ENCODE measurements around the gene DNAJC17.

Gene DNAJC17

GRCh38 chr15:40854161-40854560, 46.9 kb upstream of the DNAJC17 start:
- no peak overlapping the region for H3K4me3 ChIP-seq (ENCODE audit: insufficient read depth, low read length, poor library complexity, severe bottlenecking)
- no peaks in the 10 kb centered on the region for H3F3A ChIP-seq (ENCODE audit: insufficient read depth)
- no peak overlapping the region for H3K4me2 ChIP-seq (ENCODE audit: low read depth, low read length, poor library complexity, severe bottlenecking)
- no peaks in the 10 kb centered on the region for H3K9me2 ChIP-seq (replicated peaks; ENCODE audit: insufficient read depth, low read length)
- H2AFZ ChIP-seq (ENCODE audit: low read depth, low read length, severe bottlenecking) = no peak overlapping the region
- H3K36me3 ChIP-seq (ENCODE audit: low read length) = no peaks in the 10 kb centered on the region
- H4K20me1 ChIP-seq (ENCODE audit: low read depth, low read length) = no peaks in the 10 kb centered on the region
- H3K27ac ChIP-seq (ENCODE audit: low read depth, low read length) = no peak overlapping the region
- no peaks in the 10 kb centered on the region for H3K79me2 ChIP-seq (ENCODE audit: insufficient read depth, low read length)
- H3K9me3 ChIP-seq (ENCODE audit: insufficient read depth, low read length) = no peaks in the 10 kb centered on the region
- H3K27me3 ChIP-seq (ENCODE audit: low read length) = no peaks in the 10 kb centered on the region
- TF ChIP-seq CTCF (IDR thresholded peaks at IDR 0.05; ENCODE audit: insufficient read depth, low read length, poor library complexity, severe bottlenecking) (no peak), EZH2phosphoT487 (conservative IDR thresholded peaks at IDR 0.05; ENCODE audit: low read length) (no peak)
- H3K9ac ChIP-seq (ENCODE audit: low read length) = no peak overlapping the region

- no peak overlapping the region for H2AFZ ChIP-seq (ENCODE audit: low read depth, low read length, severe bottlenecking)
- no peak overlapping the region for H3K4me3 ChIP-seq (ENCODE audit: insufficient read depth, low read length, poor library complexity, severe bottlenecking)
- no peak overlapping the region for H3K27ac ChIP-seq (ENCODE audit: low read depth, low read length)
- H3K9me3 ChIP-seq (ENCODE audit: insufficient read depth, low read length) = no peaks in the 10 kb centered on the region
- H3K27me3 ChIP-seq (ENCODE audit: low read length) = no peaks in the 10 kb centered on the region
- H3K36me3 ChIP-seq (ENCODE audit: low read length) = no peaks in the 10 kb centered on the region
- H3K4me2 ChIP-seq (ENCODE audit: low read depth, low read length, poor library complexity, severe bottlenecking) = no peak overlapping the region
- TF ChIP-seq EZH2phosphoT487 (conservative IDR thresholded peaks at IDR 0.05; ENCODE audit: low read length) (no peak), CTCF (IDR thresholded peaks at IDR 0.05; ENCODE audit: insufficient read depth, low read length, poor library complexity, severe bottlenecking) (no peak)
- no peaks in the 10 kb centered on the region for H3K9me2 ChIP-seq (replicated peaks; ENCODE audit: insufficient read depth, low read length)
- H3K9ac ChIP-seq (ENCODE audit: low read length) = no peak overlapping the region
- no peaks in the 10 kb centered on the region for H3K79me2 ChIP-seq (ENCODE audit: insufficient read depth, low read length)
- no peaks in the 10 kb centered on the region for H3F3A ChIP-seq (ENCODE audit: insufficient read depth)
- H4K20me1 ChIP-seq (ENCODE audit: low read depth, low read length) = no peaks in the 10 kb centered on the region
Observed at GRCh38 chr15:40853241-40853890, 46.1 kb upstream of the DNAJC17 start.

- H2AFZ ChIP-seq (ENCODE audit: low read depth, low read length, severe bottlenecking) = no peak overlapping the region
- no peaks in the 10 kb centered on the region for H3K27me3 ChIP-seq (ENCODE audit: low read length)
- no peaks in the 10 kb centered on the region for H3K9me2 ChIP-seq (replicated peaks; ENCODE audit: insufficient read depth, low read length)
- TF ChIP-seq EZH2phosphoT487 (conservative IDR thresholded peaks at IDR 0.05; ENCODE audit: low read length) = no peak
- no peak overlapping the region for H3K27ac ChIP-seq (ENCODE audit: low read depth, low read length)
- H3K36me3 ChIP-seq (ENCODE audit: low read length) = no peaks in the 10 kb centered on the region
- no peak overlapping the region for H3K9ac ChIP-seq (ENCODE audit: low read length)
- H3F3A ChIP-seq (ENCODE audit: insufficient read depth) = no peaks in the 10 kb centered on the region
- H4K20me1 ChIP-seq (ENCODE audit: low read depth, low read length) = no peaks in the 10 kb centered on the region
- no peak overlapping the region for H3K4me3 ChIP-seq (ENCODE audit: insufficient read depth, low read length, poor library complexity, severe bottlenecking)
- H3K4me2 ChIP-seq (ENCODE audit: low read depth, low read length, poor library complexity, severe bottlenecking) = no peak overlapping the region
- H3K9me3 ChIP-seq (ENCODE audit: insufficient read depth, low read length) = no peaks in the 10 kb centered on the region
- H3K79me2 ChIP-seq (ENCODE audit: insufficient read depth, low read length) = no peaks in the 10 kb centered on the region
Observed at GRCh38 chr15:40852529-40852928, 45.3 kb upstream of the DNAJC17 start.

GRCh38 chr15:40850576-40851112, 43.4 kb upstream of the DNAJC17 start:
- H4K20me1 ChIP-seq (ENCODE audit: low read depth, low read length) = no peaks in the 10 kb centered on the region
- H3K36me3 ChIP-seq (ENCODE audit: low read length) = no peaks in the 10 kb centered on the region
- no peaks in the 10 kb centered on the region for H3K79me2 ChIP-seq (ENCODE audit: insufficient read depth, low read length)
- no peak overlapping the region for H3K4me2 ChIP-seq (ENCODE audit: low read depth, low read length, poor library complexity, severe bottlenecking)
- no peak overlapping the region for H2AFZ ChIP-seq (ENCODE audit: low read depth, low read length, severe bottlenecking)
- no peak overlapping the region for H3K27ac ChIP-seq (ENCODE audit: low read depth, low read length)
- H3K4me3 ChIP-seq (ENCODE audit: insufficient read depth, low read length, poor library complexity, severe bottlenecking) = no peak overlapping the region
- H3K9me2 ChIP-seq (replicated peaks; ENCODE audit: insufficient read depth, low read length) = no peaks in the 10 kb centered on the region
- H3K9ac ChIP-seq (ENCODE audit: low read length) = no peak overlapping the region
- H3K9me3 ChIP-seq (ENCODE audit: insufficient read depth, low read length) = no peaks in the 10 kb centered on the region
- no peaks in the 10 kb centered on the region for H3F3A ChIP-seq (ENCODE audit: insufficient read depth)
- TF ChIP-seq CTCF (IDR thresholded peaks at IDR 0.05; ENCODE audit: insufficient read depth, low read length, poor library complexity, severe bottlenecking) (no peak), EZH2phosphoT487 (conservative IDR thresholded peaks at IDR 0.05; ENCODE audit: low read length) (no peak)
- H3K27me3 ChIP-seq (ENCODE audit: low read length) = no peaks in the 10 kb centered on the region
